Measurements from ENCODE around the gene EPHX1. TPM values are rescaled to one million over a fixed set of nuclear protein-coding genes. Genes with fewer than 3 reads are reported as not detected.
A peak's percentile ranks its signal among the peaks of the same experiment; 100 is the strongest.
"Not testable (repeated sequence)": the region's sequence is repeated elsewhere in the genome, so short reads cannot be mapped to it uniquely, and the experiment has no call there.

EPHX1 gene
- total RNA-seq, 1 experiment from 2014 or later: 54.6 TPM

DNA sequence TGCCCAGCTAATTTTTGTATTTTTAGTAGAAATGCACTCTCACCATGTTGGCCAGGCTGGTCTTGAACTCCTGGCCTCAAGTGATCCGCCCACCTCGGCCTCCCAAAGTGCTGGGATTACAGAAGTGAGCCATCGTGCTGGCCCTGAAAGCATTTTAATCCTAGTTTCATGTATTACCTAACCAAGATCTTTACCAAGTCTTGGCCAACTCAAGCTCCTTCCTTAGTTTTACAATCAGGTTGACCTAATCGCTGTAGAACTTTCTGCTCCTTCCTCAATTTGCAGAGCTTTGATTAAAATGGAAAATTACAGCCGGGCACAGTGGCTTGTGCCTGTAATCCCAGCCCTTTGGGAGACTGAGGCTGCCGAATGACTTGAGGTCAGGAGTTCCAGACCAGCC, 75.4 kb downstream of the EPHX1 start:
- Histone ChIP-seq H3K27ac (ENCODE audit: low read length) (no peak overlapping the region), H2AFZ (ENCODE audit: low read length) (no peak overlapping the region), H3K9me3 (ENCODE audit: low read length) (no peaks in the 10 kb centered on the region), H3K9me2 (replicated peaks; ENCODE audit: low read length) (no peaks in the 10 kb centered on the region), H3F3A (ENCODE audit: low read length, unreplicated experiment) (peaks cover 4% of the 10 kb centered on the region), H4K20me1 (ENCODE audit: low read length) (peaks cover 5% of the 10 kb centered on the region; the same call in 1 of the 2 replicates), H3K4me3 (ENCODE audit: low read length) (no peak overlapping the region), H3K4me1 (ENCODE audit: insufficient read depth, low read length) (peaks cover 58% of the 10 kb centered on the region), H3K79me2 (ENCODE audit: low read length) (peaks cover 27% of the 10 kb centered on the region), H3K9ac (ENCODE audit: low read length) (no peak overlapping the region), H3K36me3 (ENCODE audit: low read depth, low read length) (no peaks in the 10 kb centered on the region), H3K27me3 (ENCODE audit: low read length) (no peaks in the 10 kb centered on the region), H3K4me2 (ENCODE audit: low read length) (no peak overlapping the region)
- TF ChIP-seq, protein P1, sequence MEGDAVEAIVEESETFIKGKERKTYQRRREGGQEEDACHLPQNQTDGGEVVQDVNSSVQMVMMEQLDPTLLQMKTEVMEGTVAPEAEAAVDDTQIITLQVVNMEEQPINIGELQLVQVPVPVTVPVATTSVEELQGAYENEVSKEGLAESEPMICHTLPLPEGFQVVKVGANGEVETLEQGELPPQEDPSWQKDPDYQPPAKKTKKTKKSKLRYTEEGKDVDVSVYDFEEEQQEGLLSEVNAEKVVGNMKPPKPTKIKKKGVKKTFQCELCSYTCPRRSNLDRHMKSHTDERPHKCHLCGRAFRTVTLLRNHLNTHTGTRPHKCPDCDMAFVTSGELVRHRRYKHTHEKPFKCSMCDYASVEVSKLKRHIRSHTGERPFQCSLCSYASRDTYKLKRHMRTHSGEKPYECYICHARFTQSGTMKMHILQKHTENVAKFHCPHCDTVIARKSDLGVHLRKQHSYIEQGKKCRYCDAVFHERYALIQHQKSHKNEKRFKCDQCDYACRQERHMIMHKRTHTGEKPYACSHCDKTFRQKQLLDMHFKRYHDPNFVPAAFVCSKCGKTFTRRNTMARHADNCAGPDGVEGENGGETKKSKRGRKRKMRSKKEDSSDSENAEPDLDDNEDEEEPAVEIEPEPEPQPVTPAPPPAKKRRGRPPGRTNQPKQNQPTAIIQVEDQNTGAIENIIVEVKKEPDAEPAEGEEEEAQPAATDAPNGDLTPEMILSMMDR (conservative IDR thresholded peaks at IDR 0.05; ENCODE audit: low read depth, low read length): no peak
- TF ChIP-seq EZH2 (IDR thresholded peaks at IDR 0.05; ENCODE audit: low read length, unreplicated experiment) (no peak), EZH2phosphoT487 (IDR thresholded peaks at IDR 0.05; ENCODE audit: borderline replicate concordance, low read length) (no peak)
- no peak for DNase-seq
- intact Hi-C loops (cut with micrococcal nuclease): no loop called here
- no peak for ATAC-seq
- ChIA-PET POLR2A (ENCODE audit: unreplicated experiment) (no interaction called here), CTCF (no interaction called here)
- no TSS peak for BruUV-seq (replicated peaks)

DNA sequence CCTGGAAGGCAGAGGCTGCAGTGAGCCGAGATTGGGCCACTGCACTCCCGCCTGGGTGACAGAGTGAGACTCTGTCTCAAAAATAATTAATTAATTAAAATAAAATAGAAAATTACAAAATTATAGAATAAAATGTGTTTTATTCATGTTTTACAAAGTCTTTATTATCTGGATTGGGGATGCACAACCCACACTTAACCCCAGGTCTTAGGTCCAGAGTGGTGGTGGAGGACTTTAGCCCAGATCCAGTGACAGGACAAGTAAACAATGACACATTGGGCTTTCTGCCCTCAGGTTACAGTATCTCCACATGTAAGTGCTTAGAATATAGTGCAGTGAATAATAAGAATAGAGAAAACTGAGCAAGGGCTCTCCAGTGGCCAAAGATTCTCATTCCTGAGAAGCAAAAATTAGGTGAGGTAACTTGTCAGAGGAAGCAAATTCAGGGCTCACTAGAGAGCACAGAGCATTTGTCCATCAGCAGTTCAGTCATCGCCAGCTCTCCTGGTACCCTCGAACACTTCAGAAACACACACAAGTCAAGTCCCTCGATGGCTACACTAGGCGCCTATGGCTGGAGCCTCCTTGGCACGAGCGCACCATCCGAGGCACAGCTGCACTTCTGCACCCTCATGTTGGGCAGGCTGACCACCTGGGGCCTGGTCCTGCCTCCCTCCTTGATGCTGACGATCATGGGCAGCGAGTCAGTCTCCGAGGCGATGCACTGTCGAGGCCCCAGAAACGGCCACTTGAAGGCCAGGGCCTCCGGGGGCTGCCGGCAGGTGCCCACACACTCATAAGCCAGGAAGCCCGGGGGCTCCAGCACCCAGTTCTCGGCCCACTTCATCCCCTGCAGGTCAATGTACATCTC, 76.5 kb downstream of the EPHX1 start:
- ATAC-seq (peak; percentile 35), DNase-seq (peak; percentile 94)
- ChIA-PET POLR2A (ENCODE audit: unreplicated experiment) (no interaction called here), CTCF (no interaction called here)
- no peak overlapping the region for H3K4me3 ChIP-seq (ENCODE audit: low read length)
- peaks cover under 1% of the 10 kb centered on the region for H3F3A ChIP-seq (ENCODE audit: low read length, unreplicated experiment)
- no peaks in the 10 kb centered on the region for H3K9me2 ChIP-seq (replicated peaks; ENCODE audit: low read length)
- peak overlapping the region; percentile 77 for H3K27ac ChIP-seq (ENCODE audit: low read length)
- H2AFZ ChIP-seq (ENCODE audit: low read length): no peak overlapping the region
- peak overlapping the region; percentile 61 for H3K4me2 ChIP-seq (ENCODE audit: low read length)
- no peaks in the 10 kb centered on the region for H3K36me3 ChIP-seq (ENCODE audit: low read depth, low read length)
- peaks cover 58% of the 10 kb centered on the region for H3K4me1 ChIP-seq (ENCODE audit: insufficient read depth, low read length)
- no peaks in the 10 kb centered on the region for H3K9me3 ChIP-seq (ENCODE audit: low read length)
- peaks cover 17% of the 10 kb centered on the region for H3K79me2 ChIP-seq (ENCODE audit: low read length)
- H4K20me1 ChIP-seq (ENCODE audit: low read length): no peaks in the 10 kb centered on the region
- TF ChIP-seq EZH2phosphoT487 (IDR thresholded peaks at IDR 0.05; ENCODE audit: borderline replicate concordance, low read length): no peak
- no peak for TF ChIP-seq EZH2 (IDR thresholded peaks at IDR 0.05; ENCODE audit: low read length, unreplicated experiment)
- TF ChIP-seq, protein P1 (conservative IDR thresholded peaks at IDR 0.05; ENCODE audit: low read depth, low read length): no peak
- H3K27me3 ChIP-seq (ENCODE audit: low read length): no peaks in the 10 kb centered on the region
- intact Hi-C loops (cut with micrococcal nuclease): no loop called here
- no peak overlapping the region for H3K9ac ChIP-seq (ENCODE audit: low read length)
- BruUV-seq (replicated peaks): no TSS peak

GRCh38 chr1:225887030-225887314, 77.0 kb downstream of the EPHX1 start:
- Histone ChIP-seq H3K9ac (ENCODE audit: low read length) (no peak overlapping the region), H3K9me3 (ENCODE audit: low read length) (no peaks in the 10 kb centered on the region), H2AFZ (ENCODE audit: low read length) (no peak overlapping the region), H3K27ac (ENCODE audit: low read length) (peak overlapping the region; percentile 77; the same call in 1 of the 2 replicates), H3K4me2 (ENCODE audit: low read length) (peak overlapping the region; percentile 61), H3F3A (ENCODE audit: low read length, unreplicated experiment) (no peaks in the 10 kb centered on the region), H3K36me3 (ENCODE audit: low read depth, low read length) (no peaks in the 10 kb centered on the region), H3K9me2 (replicated peaks; ENCODE audit: low read length) (no peaks in the 10 kb centered on the region), H3K4me3 (ENCODE audit: low read length) (no peak overlapping the region), H4K20me1 (ENCODE audit: low read length) (no peaks in the 10 kb centered on the region), H3K4me1 (ENCODE audit: insufficient read depth, low read length) (peaks cover 61% of the 10 kb centered on the region), H3K27me3 (ENCODE audit: low read length) (no peaks in the 10 kb centered on the region), H3K79me2 (ENCODE audit: low read length) (peaks cover 11% of the 10 kb centered on the region)
- intact Hi-C loops (cut with micrococcal nuclease): no loop called here
- no TSS peak for BruUV-seq (replicated peaks)
- DNase-seq: no peak
- TF ChIP-seq, protein P1 (conservative IDR thresholded peaks at IDR 0.05; ENCODE audit: low read depth, low read length): no peak
- no peak for TF ChIP-seq EZH2phosphoT487 (IDR thresholded peaks at IDR 0.05; ENCODE audit: borderline replicate concordance, low read length)
- TF ChIP-seq EZH2 (IDR thresholded peaks at IDR 0.05; ENCODE audit: low read length, unreplicated experiment): no peak
- ChIA-PET POLR2A (ENCODE audit: unreplicated experiment) (no interaction called here), CTCF (no interaction called here)
- no peak for ATAC-seq

DNA sequence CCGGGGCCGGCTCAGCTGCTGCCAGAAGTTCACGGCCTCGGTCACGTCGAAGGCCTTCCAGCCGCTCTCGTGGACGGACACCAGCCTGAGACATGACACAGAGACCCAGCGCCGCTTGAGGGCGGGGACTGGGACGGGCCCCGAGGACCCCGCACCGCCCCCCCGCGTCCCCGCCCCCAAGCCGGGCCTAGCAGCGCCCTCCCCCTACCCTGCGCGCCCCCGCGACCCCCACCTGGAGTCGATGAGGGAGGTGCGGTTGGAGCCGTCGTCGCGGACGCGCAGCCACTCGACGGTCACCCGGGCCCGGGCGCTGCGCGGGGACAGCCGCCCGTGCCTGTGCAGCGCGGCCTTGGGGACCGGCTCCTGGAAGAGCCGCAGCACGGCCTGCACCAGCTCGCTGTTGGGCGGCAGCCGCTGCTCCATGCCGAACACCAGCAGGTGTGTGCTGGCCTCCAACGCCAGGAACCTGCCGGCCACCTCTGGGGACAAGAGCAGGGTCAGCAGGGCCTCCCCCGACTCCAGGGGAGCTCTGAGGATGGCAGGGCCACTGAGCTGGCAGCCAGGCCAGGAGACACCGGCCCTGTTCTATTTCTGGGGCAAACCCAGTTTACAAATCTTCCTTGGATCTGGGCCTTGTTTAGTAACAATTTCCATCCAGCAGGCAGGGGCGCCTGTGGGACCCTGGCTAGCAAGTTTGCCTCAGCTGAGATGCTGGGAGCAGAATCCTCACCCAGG, 77.8 kb downstream of the EPHX1 start:
- ATAC-seq; H4K20me1 ChIP-seq (ENCODE audit: low read length); intact Hi-C loops (cut with micrococcal nuclease); H3K36me3 ChIP-seq (ENCODE audit: low read depth, low read length); H3K27me3 ChIP-seq (ENCODE audit: low read length); CTCF ChIA-PET; DNase-seq; H3K4me3 ChIP-seq (ENCODE audit: low read length); H3F3A ChIP-seq (ENCODE audit: low read length, unreplicated experiment); H3K79me2 ChIP-seq (ENCODE audit: low read length); H2AFZ ChIP-seq (ENCODE audit: low read length); H3K9me3 ChIP-seq (ENCODE audit: low read length); H3K9me2 ChIP-seq (replicated peaks; ENCODE audit: low read length); H3K9ac ChIP-seq (ENCODE audit: low read length); POLR2A ChIA-PET (ENCODE audit: unreplicated experiment); BruUV-seq (replicated peaks): not testable (repeated sequence)
- Histone ChIP-seq H3K4me1 (ENCODE audit: insufficient read depth, low read length) (peaks cover 61% of the 10 kb centered on the region), H3K4me2 (ENCODE audit: low read length) (peak overlapping the region; percentile 49), H3K27ac (ENCODE audit: low read length) (peak overlapping the region; percentile 53)
